CD14-positive monocyte (primary cell): ENCODE measurements around the gene RBMXL2. TPM values are rescaled to one million over a fixed set of nuclear protein-coding genes. Genes with fewer than 3 reads are reported as not detected.

Experiments
- DNase-seq, 3 donors: peaks; one replicate each; pipeline ENCODE4 v3.0.0-alpha.2; 2011 to 2022
- H2AFZ ChIP-seq: 2 replicates; pipeline ENCODE4 v1.6.0; 2012; ENCODE audit warnings: mild to moderate bottlenecking, low read depth, low read length, inconsistent platforms; ENCODE audit not compliant: insufficient read depth, poor library complexity, severe bottlenecking
- H3K27ac ChIP-seq, 2 donors: 1 replicate in 1 of 2; 2 replicates in 1 of 2; pipeline ENCODE4 v1.5.1; 2012 to 2013; ENCODE audit warnings: low read length in 2 of 2, control low read depth in 1 of 2, inconsistent platforms in 1 of 2, low read depth in 1 of 2, mild to moderate bottlenecking in 1 of 2
- H3K27me3 ChIP-seq, 2 donors: one replicate each; pipeline versions ENCODE4 v1.6.0 to v1.6.1; 2011 to 2013; ENCODE audit warnings: low read length in 2 of 2; ENCODE audit not compliant: control insufficient read depth in 2 of 2, insufficient read depth in 2 of 2
- H3K36me3 ChIP-seq, 2 donors: replicated peaks in 1 of 2; 1 replicate in 1 of 2; 2 replicates in 1 of 2; pipeline versions ENCODE4 v1.5.1 to v1.6.1; 2012 to 2013; ENCODE audit warnings: low read length in 2 of 2, control low read depth in 1 of 2, inconsistent platforms in 1 of 2, mild to moderate bottlenecking in 1 of 2; ENCODE audit not compliant: insufficient read depth in 2 of 2, control insufficient read depth in 1 of 2
- H3K4me1 ChIP-seq, 2 donors: 1 replicate in 1 of 2; 2 replicates in 1 of 2; pipeline versions ENCODE4 v1.5.1 to v1.6.1; 2012 to 2013; ENCODE audit warnings: low read length in 2 of 2, control low read depth in 1 of 2, inconsistent platforms in 1 of 2, mild to moderate bottlenecking in 1 of 2, moderate library complexity in 1 of 2; ENCODE audit not compliant: insufficient read depth in 2 of 2, control insufficient read depth in 1 of 2
- H3K4me2 ChIP-seq: replicated peaks from 2 replicates; pipeline ENCODE3; 2012; ENCODE audit warnings: low read length, moderate library complexity, mild to moderate bottlenecking; ENCODE audit not compliant: poor library complexity, severe bottlenecking; ENCODE audit errors: extremely low read depth
- H3K4me3 ChIP-seq, 3 experiments: fragments of 200-600 bp in 1 of 3; sonication (generic) in 1 of 3; replicated peaks in 1 of 3; 1 replicate in 2 of 3; 2 replicates in 1 of 3; pipeline ENCODE4 v1.5.1; 2011 to 2013; ENCODE audit warnings: low read length in 3 of 3, mild to moderate bottlenecking in 3 of 3, control low read depth in 2 of 3, low read depth in 2 of 3, inconsistent platforms in 1 of 3, moderate library complexity in 1 of 3
- H3K79me2 ChIP-seq: 2 replicates; pipeline ENCODE4 v1.6.0; 2012; ENCODE audit warnings: mild to moderate bottlenecking, control low read depth, inconsistent platforms, low read length, moderate library complexity; ENCODE audit not compliant: insufficient read depth
- H3K9ac ChIP-seq: 2 replicates; pipeline ENCODE4 v1.6.0; 2017; ENCODE audit warnings: low read length, mild to moderate bottlenecking; ENCODE audit not compliant: insufficient read depth, poor library complexity, severe bottlenecking
- H3K9me3 ChIP-seq, 2 donors: replicated peaks in 1 of 2; 1 replicate in 1 of 2; 2 replicates in 1 of 2; pipeline versions ENCODE4 v1.5.1 to v1.6.1; 2012 to 2013; ENCODE audit warnings: low read length in 2 of 2, control low read depth in 1 of 2; ENCODE audit not compliant: control insufficient read depth in 1 of 2, insufficient read depth in 1 of 2
- H4K20me1 ChIP-seq: 2 replicates; pipeline ENCODE4 v1.6.0; 2012; ENCODE audit warnings: mild to moderate bottlenecking, low read length, control low read depth, moderate library complexity; ENCODE audit not compliant: insufficient read depth
- H3K27ac Mint-ChIP-seq, 7 donors: one replicate each; pipeline ENCODE4 v1.8.0; 2020; ENCODE audit warnings: mild to moderate bottlenecking in 7 of 7, mixed read lengths in 7 of 7, moderate library complexity in 6 of 7, inconsistent platforms in 2 of 7
- H3K27me3 Mint-ChIP-seq, 3 donors: one replicate each; pipeline ENCODE4 v1.8.0; 2021 to 2022; ENCODE audit warnings: low read depth in 3 of 3, mild to moderate bottlenecking in 3 of 3, mixed read lengths in 3 of 3, moderate library complexity in 3 of 3, inconsistent platforms in 1 of 3
- H3K36me3 Mint-ChIP-seq, 2 donors: one replicate each; pipeline ENCODE4 v1.8.0; 2020; ENCODE audit warnings: mixed read lengths in 2 of 2, inconsistent platforms in 1 of 2, mild to moderate bottlenecking in 1 of 2
- H3K4me1 Mint-ChIP-seq: one replicate; pipeline ENCODE4 v1.8.0; 2020; ENCODE audit warnings: mild to moderate bottlenecking, mixed read lengths
- H3K4me3 Mint-ChIP-seq, 2 donors: one replicate each; pipeline ENCODE4 v1.8.0; 2020; ENCODE audit warnings: mild to moderate bottlenecking in 2 of 2, mixed read lengths in 2 of 2, moderate library complexity in 1 of 2
- H3K9me3 Mint-ChIP-seq, 7 donors: one replicate each; pipeline ENCODE4 v1.8.0; 2020 to 2022; ENCODE audit warnings: mixed read lengths in 7 of 7, mild to moderate bottlenecking in 6 of 7, moderate library complexity in 6 of 7, inconsistent platforms in 2 of 7
- CTCF ChIP-seq: fragments of 200-600 bp; IDR thresholded peaks from one replicate; pipeline ENCODE4 v1.8.0; 2022; ENCODE audit warnings: antibody characterized with exemption, mild to moderate bottlenecking
- WGBS: methylation state at CpG from one replicate; pipeline ENCODE4 v1.1.5; 2013; ENCODE audit warnings: missing lambda C conversion rate; ENCODE audit not compliant: insufficient coverage; 5-methylcytosine and 5-hydroxymethylcytosine counted together
- intact Hi-C, 2 donors: fragments of 100-400 bp; cut with micrococcal nuclease; formaldehyde crosslinking; loops; one replicate each; pipeline versions ENCODE4 v1.15.0 to v1.15.1; 2023
- polyA plus RNA-seq, 3 donors: library from polyadenylated mRNA; depleted of rRNA in 1 of 3; unstranded in 2 of 3; stranded (reverse) in 1 of 3; fragments of 300-500 nt in 2 of 3; fragments of >200 nt in 1 of 3; fragmentation: Illumina TruSeq in 2 of 3; gene quantifications; 1 replicate in 2 of 3; 2 replicates in 1 of 3; pipeline ENCODE4 v1.2.3, GENCODE V29; 2012 to 2021

Gene RBMXL2
- polyA plus RNA-seq, 3 donors = not detected

DNA sequence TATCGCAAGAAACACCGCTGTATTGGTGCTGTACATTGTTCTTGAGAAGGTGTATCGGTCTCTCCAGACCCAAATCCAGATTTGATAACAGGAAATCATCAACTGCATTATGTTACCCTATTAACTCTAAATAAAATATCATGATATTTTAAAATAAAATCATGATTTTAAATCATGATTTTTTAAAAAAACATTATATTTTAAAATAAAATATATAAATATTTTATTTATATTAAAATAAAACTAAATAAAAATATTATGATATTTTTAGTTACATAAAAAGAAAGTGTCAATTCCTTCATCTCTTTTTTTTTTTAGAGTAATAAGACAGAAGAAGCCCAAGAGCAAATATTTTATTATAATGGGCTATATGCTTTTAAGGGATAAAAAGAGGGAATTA, 27.6 kb downstream of the RBMXL2 start:
- no peak overlapping the region for H2AFZ ChIP-seq
- H3K9ac ChIP-seq = no peak overlapping the region
- no peak overlapping the region for H3K4me2 ChIP-seq
- no peak overlapping the region for H3K27ac Mint-ChIP-seq
- no peaks in the 10 kb centered on the region for H3K79me2 ChIP-seq
- H3K4me3 Mint-ChIP-seq = no peak overlapping the region
- no peaks in the 10 kb centered on the region for H3K4me1 Mint-ChIP-seq
- intact Hi-C loops = no loop called here
- H3K4me3 ChIP-seq = no peak overlapping the region
- no peaks in the 10 kb centered on the region for H3K36me3 Mint-ChIP-seq
- H3K27me3 Mint-ChIP-seq = peaks cover 1 to 9% (median 6%) of the 10 kb centered on the region in 3 donors
- no peaks in the 10 kb centered on the region for H3K36me3 ChIP-seq
- no peak for DNase-seq
- no peak for TF ChIP-seq CTCF
- no peaks in the 10 kb centered on the region for H3K9me3 ChIP-seq
- no peaks in the 10 kb centered on the region for H3K9me3 Mint-ChIP-seq
- no peaks in the 10 kb centered on the region for H3K27me3 ChIP-seq
- no peaks in the 10 kb centered on the region for H4K20me1 ChIP-seq
- no peaks in the 10 kb centered on the region for H3K4me1 ChIP-seq
- H3K27ac ChIP-seq = no peak overlapping the region
- no CpG with 5 or more reads among the region's 3 CpGs for WGBS

DNA sequence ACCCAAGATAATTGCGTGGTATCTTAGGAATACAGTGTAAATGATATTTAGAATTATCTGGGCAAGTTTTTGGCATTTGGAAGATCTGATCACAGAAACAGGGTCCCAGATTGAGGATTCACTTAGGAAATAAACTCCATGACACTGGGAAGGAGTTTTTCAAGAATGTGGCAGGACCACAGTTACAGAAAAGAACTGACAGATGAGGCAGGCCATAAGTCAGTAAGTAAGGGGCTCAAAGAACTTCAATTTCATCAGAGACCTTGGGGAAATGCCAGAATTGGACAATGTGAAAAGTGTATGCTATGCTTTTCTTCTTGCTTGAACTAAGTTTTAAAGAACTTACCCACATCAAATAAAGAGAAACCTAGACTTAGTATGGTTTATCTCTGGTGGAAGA, 49.3 kb downstream of the RBMXL2 start:
- no peaks in the 10 kb centered on the region for H3K79me2 ChIP-seq
- H3K4me1 ChIP-seq = no peaks in the 10 kb centered on the region
- H3K36me3 ChIP-seq = no peaks in the 10 kb centered on the region
- no peak overlapping the region for H3K9ac ChIP-seq
- no peak for TF ChIP-seq CTCF
- peaks cover 0 to 2% (median 0%) of the 10 kb centered on the region in 7 donors for H3K9me3 Mint-ChIP-seq
- no peaks in the 10 kb centered on the region for H3K36me3 Mint-ChIP-seq
- no peaks in the 10 kb centered on the region for H3K9me3 ChIP-seq
- 50% methylated on average over 1 of the region's 1 CpG for WGBS
- no peak for DNase-seq
- no peak overlapping the region for H3K4me2 ChIP-seq
- H3K4me3 ChIP-seq = no peak overlapping the region
- intact Hi-C loops = no loop called here
- no peak overlapping the region for H3K27ac Mint-ChIP-seq
- no peak overlapping the region for H3K27ac ChIP-seq
- no peaks in the 10 kb centered on the region for H3K27me3 ChIP-seq
- H4K20me1 ChIP-seq = no peaks in the 10 kb centered on the region
- no peaks in the 10 kb centered on the region for H3K4me1 Mint-ChIP-seq
- no peak overlapping the region for H2AFZ ChIP-seq
- H3K27me3 Mint-ChIP-seq = peaks cover 6 to 8% (median 8%) of the 10 kb centered on the region in 3 donors
- no peak overlapping the region for H3K4me3 Mint-ChIP-seq

Other genes starting within 250 kb of the RBMXL2 start
- not detected for gene OR10A5, start 243.3 kb upstream of the RBMXL2 start, polyA plus RNA-seq
- not detected for gene OR10A2, start 225.9 kb upstream of the RBMXL2 start, polyA plus RNA-seq
- gene OR10A4, start 212.4 kb upstream of the RBMXL2 start, polyA plus RNA-seq = not detected
- gene OR2D2, start 196.5 kb upstream of the RBMXL2 start, polyA plus RNA-seq = not detected
- gene OR2D3, start 168.0 kb upstream of the RBMXL2 start, polyA plus RNA-seq = not detected
- gene ZNF215, start 162.6 kb upstream of the RBMXL2 start, polyA plus RNA-seq = under 1 TPM in 1 of 3 donors, not detected in 2; 0.08 TPM
- gene ZNF214, start 68.7 kb upstream of the RBMXL2 start, polyA plus RNA-seq = not detected
- gene NLRP14, start 68.5 kb upstream of the RBMXL2 start, polyA plus RNA-seq = not detected
- gene SYT9, start 162.9 kb downstream of the RBMXL2 start, polyA plus RNA-seq = not detected